Mesangial cell (primary cell): ENCODE data around the gene PRICKLE1. TPM values are rescaled to one million over a fixed set of nuclear protein-coding genes. Genes with fewer than 3 reads are reported as not detected.

Experiments used
- total RNA-seq: library from RNA; depleted of rRNA; stranded (reverse); fragments of >200 nt; gene quantifications from 2 replicates; pipeline ENCODE4 v1.2.3, GENCODE V29; 2015

The PRICKLE1 gene
- 15.5 and 28.5 TPM in 2 replicates for total RNA-seq

DNA sequence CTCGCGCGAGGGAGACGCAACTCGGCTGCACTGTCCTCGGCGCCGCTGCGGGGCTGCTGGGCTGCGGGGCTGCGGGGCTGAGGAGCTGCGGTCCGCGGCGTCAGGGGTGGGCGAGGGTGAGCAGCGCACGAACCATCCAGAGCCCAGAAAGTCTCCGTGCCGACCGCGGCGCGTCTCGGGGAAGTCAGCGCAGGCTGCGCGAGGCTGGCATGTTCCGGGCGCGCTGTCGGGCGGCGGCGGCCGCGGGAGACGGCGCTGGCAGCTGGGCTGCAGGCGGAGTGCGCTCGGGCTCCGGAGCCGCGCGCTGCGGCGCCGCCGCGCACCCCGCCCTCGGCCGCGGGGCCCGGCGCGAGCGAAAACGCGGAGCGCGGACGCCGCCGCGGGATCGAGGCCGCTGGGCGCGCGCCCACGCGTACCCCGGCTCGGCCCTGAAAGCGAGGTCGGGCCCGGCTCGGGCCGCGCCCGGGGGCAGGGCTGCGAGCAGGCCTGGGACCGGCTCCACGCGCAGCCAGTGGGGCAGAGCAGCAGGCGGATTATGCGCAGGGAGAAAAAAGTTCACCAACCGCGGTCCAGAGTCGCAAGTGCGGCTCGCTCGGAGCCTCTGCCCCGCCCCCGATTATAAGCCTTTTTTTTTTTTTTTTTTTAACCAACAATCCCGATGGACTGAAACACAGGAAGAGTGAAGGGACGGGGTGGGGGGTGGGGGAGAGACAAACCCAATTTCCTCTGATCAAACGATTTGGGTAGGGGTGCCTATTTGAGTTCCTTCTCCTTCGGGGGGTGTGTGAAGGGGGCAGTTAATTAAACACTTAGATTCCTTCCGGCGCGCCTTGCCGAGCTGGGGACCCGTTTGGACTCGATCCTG, at the start of gene PRICKLE1:
PRICKLE1 (minus strand) TSS at position 282 of the 865 bp plus-strand sequence. CDS start 117,230 bp downstream, outside the sequence.

